ENCODE measurements around the gene DNAJC5G.

DNA sequence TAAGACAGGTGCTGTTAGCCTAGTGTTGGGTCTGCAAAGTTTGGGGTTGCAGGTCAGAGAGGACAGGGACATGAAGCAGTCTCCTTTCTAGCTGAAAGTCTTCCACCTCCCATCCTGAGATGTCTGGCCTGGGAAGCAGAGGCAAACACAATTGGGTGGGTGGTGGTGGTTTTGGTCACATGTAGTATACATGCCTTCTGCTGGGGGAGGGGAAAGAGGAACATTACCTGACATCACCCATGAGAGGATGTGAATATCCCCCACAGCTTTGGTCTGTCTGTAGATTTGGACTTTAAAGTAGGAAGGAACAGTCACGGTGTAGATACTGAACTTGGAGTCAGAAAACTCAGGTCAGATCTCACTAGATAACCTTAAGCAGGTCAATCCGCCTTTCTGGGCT is 4.6 kb upstream of the DNAJC5G start:
- TF ChIP-seq POLR2A (IDR thresholded peaks at IDR 0.05) (no peak), EP300 (IDR thresholded peaks at IDR 0.05) (no peak)
- TF ChIP-seq, protein P1, sequence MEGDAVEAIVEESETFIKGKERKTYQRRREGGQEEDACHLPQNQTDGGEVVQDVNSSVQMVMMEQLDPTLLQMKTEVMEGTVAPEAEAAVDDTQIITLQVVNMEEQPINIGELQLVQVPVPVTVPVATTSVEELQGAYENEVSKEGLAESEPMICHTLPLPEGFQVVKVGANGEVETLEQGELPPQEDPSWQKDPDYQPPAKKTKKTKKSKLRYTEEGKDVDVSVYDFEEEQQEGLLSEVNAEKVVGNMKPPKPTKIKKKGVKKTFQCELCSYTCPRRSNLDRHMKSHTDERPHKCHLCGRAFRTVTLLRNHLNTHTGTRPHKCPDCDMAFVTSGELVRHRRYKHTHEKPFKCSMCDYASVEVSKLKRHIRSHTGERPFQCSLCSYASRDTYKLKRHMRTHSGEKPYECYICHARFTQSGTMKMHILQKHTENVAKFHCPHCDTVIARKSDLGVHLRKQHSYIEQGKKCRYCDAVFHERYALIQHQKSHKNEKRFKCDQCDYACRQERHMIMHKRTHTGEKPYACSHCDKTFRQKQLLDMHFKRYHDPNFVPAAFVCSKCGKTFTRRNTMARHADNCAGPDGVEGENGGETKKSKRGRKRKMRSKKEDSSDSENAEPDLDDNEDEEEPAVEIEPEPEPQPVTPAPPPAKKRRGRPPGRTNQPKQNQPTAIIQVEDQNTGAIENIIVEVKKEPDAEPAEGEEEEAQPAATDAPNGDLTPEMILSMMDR (IDR thresholded peaks at IDR 0.05) = no peak
